T-cell (primary cell): Measurements from ENCODE around the gene PTCH1. TPM values are rescaled to one million over a fixed set of nuclear protein-coding genes. Genes with fewer than 3 reads are reported as not detected.

Experiments used
- ATAC-seq, 4 experiments: fragments of 200-7000 bp in 3 of 4; fragments of 150-1000 bp in 1 of 4; cut with Tn5 transposase; replicated peaks in 1 of 4; 1 replicate in 3 of 4; 2 replicates in 1 of 4; pipeline ENCODE4 v1.10.0; 2021; ENCODE audit warnings: moderate library complexity in 3 of 4, mild to moderate bottlenecking in 2 of 4, moderate number of reproducible peaks in 1 of 4
- CTCF ChIA-PET, 2 donors: fragments of 300-600 bp; sonication (Branson Sonifier 250); formaldehyde crosslinking; loops; one replicate each; lab custom pipeline; 2022; ENCODE audit warnings: antibody characterized with exemption in 2 of 2; lab: Charles Lee
- POLR2A ChIA-PET, 2 donors: fragments of 300-600 bp; sonication (Branson Sonifier 250); formaldehyde crosslinking; loops; one replicate each; lab custom pipeline; 2022; ENCODE audit warnings: antibody characterized with exemption in 2 of 2; lab: Charles Lee
- DNase-seq, 35 experiments: peaks; one replicate each; pipeline versions ENCODE4 v3.0.0 to v3.0.0-alpha.2; 2013 to 2023
- H3K27ac ChIP-seq: one replicate; pipeline ENCODE4 v1.5.1; 2013; ENCODE audit warnings: low read length
- H3K27me3 ChIP-seq, 2 experiments: replicated peaks in 1 of 2; 1 replicate in 1 of 2; 2 replicates in 1 of 2; pipeline versions ENCODE4 v1.6.1 to v1.7.0; 2013; ENCODE audit warnings: low read length in 1 of 2, mixed read lengths in 1 of 2; ENCODE audit not compliant: control insufficient read depth in 2 of 2, insufficient read depth in 2 of 2; ENCODE audit errors: extremely low read depth in 1 of 2
- H3K36me3 ChIP-seq, 2 donors: 1 replicate in 1 of 2; 2 replicates in 1 of 2; pipeline versions ENCODE4 v1.6.1 to v1.7.0; 2013; ENCODE audit warnings: low read length in 1 of 2; ENCODE audit not compliant: control insufficient read depth in 2 of 2, insufficient read depth in 1 of 2; ENCODE audit errors: extremely low read depth in 1 of 2
- H3K4me1 ChIP-seq, 2 experiments: 1 replicate in 1 of 2; 2 replicates in 1 of 2; pipeline versions ENCODE4 v1.6.1 to v1.7.0; 2013; ENCODE audit warnings: low read length in 2 of 2, mixed read lengths in 1 of 2; ENCODE audit not compliant: insufficient read depth in 2 of 2, control insufficient read depth in 1 of 2; ENCODE audit errors: extremely low read depth in 1 of 2
- H3K4me3 ChIP-seq, 2 donors: 1 replicate in 1 of 2; 2 replicates in 1 of 2; pipeline versions ENCODE4 v1.5.1 to v1.7.0; 2013; ENCODE audit warnings: mild to moderate bottlenecking in 2 of 2, low read length in 1 of 2, moderate library complexity in 1 of 2; ENCODE audit not compliant: control insufficient read depth in 1 of 2; ENCODE audit errors: extremely low read depth in 1 of 2
- H3K9me3 ChIP-seq: 2 replicates; pipeline ENCODE4 v1.7.0; 2013
- H3K27ac Mint-ChIP-seq, 2 donors: one replicate each; pipeline ENCODE4 v1.8.0; 2020 to 2021; ENCODE audit warnings: mild to moderate bottlenecking in 2 of 2, mixed read lengths in 2 of 2
- H3K27me3 Mint-ChIP-seq, 2 donors: one replicate each; pipeline ENCODE4 v1.8.0; 2021 to 2022; ENCODE audit warnings: mixed read lengths in 2 of 2
- H3K36me3 Mint-ChIP-seq: one replicate; pipeline ENCODE4 v1.8.0; 2021; ENCODE audit warnings: mixed read lengths
- H3K4me1 Mint-ChIP-seq, 3 donors: one replicate each; pipeline ENCODE4 v1.8.0; 2020 to 2022; ENCODE audit warnings: mixed read lengths in 3 of 3, mild to moderate bottlenecking in 1 of 3
- H3K4me3 Mint-ChIP-seq, 3 donors: one replicate each; pipeline ENCODE4 v1.8.0; 2020 to 2022; ENCODE audit warnings: mild to moderate bottlenecking in 3 of 3, mixed read lengths in 3 of 3, moderate library complexity in 3 of 3
- H3K9me3 Mint-ChIP-seq, 3 donors: one replicate each; pipeline ENCODE4 v1.8.0; 2020 to 2022; ENCODE audit warnings: mixed read lengths in 3 of 3
- WGBS: methylation state at CpG from one replicate; pipeline ENCODE4 v1.1.5; 2013; ENCODE audit warnings: missing lambda C conversion rate; ENCODE audit not compliant: insufficient coverage; 5-methylcytosine and 5-hydroxymethylcytosine counted together
- total RNA-seq, 35 experiments: library from RNA in 6 of 35; stranded (reverse) in 6 of 35; fragments of 120-200 nt in 1 of 35; gene quantifications; one replicate each; pipeline versions ENCODE4 v1.2.1 to v1.2.4 and lab custom pipeline; 2013 to 2026

The PTCH1 gene
- total RNA-seq, 5 donors from 2014 or later (not counting 1 experiment from before 2014, with no cell fraction given), result 23.4 to 35.5 (median 29.2) TPM

DNA sequence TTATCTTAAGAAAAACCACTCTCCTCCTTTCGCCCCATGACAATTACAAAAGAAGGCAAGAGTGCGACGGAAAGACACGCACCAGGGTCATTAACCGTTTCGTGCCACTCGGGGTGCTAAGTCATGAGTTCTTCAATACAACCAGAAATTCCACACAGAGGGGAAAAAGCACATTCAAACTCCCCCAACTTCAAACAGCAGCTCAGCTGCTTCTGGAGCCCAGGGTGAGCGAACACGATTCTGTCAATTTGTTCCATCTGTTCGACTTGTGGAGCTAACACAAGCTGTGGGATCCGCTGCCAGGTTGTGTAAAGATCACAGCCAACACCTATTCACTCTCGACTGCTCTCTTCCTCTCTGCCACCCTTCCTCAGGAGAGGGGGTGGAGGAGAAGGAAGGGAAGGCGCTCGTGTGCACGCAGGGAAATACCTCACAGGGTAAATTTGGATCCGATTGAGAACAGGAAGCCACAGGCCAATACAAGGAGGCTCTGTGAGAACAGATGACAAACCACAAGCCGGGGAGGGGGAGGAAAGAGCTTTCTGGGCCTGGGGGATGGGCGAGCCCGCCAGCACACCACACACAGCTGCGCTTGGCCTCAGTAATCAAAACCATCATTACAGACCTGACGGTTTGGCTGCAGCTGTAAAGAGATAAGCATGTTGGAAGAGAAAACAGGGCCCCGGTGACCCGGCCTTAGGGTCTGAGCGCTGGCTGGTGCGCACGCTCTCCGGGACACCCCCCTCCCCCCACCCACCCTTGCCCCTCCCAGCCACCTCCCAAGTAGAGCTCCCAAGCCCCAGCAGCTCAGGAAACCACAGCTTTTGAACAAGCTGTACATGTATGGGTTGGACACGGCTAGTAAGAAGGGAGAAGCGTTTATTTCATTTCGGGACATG, 54.3 kb downstream of the PTCH1 start:
- H3K9me3 Mint-ChIP-seq, result no peaks in the 10 kb centered on the region
- peak overlapping the region; percentile 25 to 49 for H3K4me3 ChIP-seq
- H3K27ac Mint-ChIP-seq, result peak overlapping the region; percentile 9 to 59
- ATAC-seq (peak; percentile 95 to 98 (median 98)), DNase-seq (peak; percentile 36 to 89 (median 83))
- H3K4me1 Mint-ChIP-seq, result peaks cover 34 to 41% (median 36%) of the 10 kb centered on the region in 3 donors
- ChIA-PET POLR2A (interaction anchor here in 1 of 2 donors (0.6 to 0.9 kb wide), 5 partner anchors 46 to 949 kb away, joined by 3 to 10 read pairs (median 4); no protein-coding TSS in a partner anchor), CTCF (interaction anchor here in 1 of 2 donors (0.6 to 1.0 kb wide), 3 partner anchors 210 to 755 kb away, joined by 3 to 8 read pairs (median 4); no protein-coding TSS in a partner anchor)
- H3K27me3 ChIP-seq, result peaks cover 0 to 3% of the 10 kb centered on the region in 2 experiments
- peaks cover 42% of the 10 kb centered on the region for H3K36me3 Mint-ChIP-seq
- peaks cover 3 to 4% of the 10 kb centered on the region in 2 donors for H3K27me3 Mint-ChIP-seq
- peaks cover 0 to 50% of the 10 kb centered on the region in 2 donors for H3K36me3 ChIP-seq
- no peaks in the 10 kb centered on the region for H3K9me3 ChIP-seq
- peak overlapping the region; percentile 68 to 72 (median 72) for H3K4me3 Mint-ChIP-seq
- no peak overlapping the region for H3K27ac ChIP-seq
- H3K4me1 ChIP-seq, result peaks cover 14 to 35% of the 10 kb centered on the region in 2 experiments
- WGBS, result 4% methylated on average over 9 of the region's 30 CpGs

DNA sequence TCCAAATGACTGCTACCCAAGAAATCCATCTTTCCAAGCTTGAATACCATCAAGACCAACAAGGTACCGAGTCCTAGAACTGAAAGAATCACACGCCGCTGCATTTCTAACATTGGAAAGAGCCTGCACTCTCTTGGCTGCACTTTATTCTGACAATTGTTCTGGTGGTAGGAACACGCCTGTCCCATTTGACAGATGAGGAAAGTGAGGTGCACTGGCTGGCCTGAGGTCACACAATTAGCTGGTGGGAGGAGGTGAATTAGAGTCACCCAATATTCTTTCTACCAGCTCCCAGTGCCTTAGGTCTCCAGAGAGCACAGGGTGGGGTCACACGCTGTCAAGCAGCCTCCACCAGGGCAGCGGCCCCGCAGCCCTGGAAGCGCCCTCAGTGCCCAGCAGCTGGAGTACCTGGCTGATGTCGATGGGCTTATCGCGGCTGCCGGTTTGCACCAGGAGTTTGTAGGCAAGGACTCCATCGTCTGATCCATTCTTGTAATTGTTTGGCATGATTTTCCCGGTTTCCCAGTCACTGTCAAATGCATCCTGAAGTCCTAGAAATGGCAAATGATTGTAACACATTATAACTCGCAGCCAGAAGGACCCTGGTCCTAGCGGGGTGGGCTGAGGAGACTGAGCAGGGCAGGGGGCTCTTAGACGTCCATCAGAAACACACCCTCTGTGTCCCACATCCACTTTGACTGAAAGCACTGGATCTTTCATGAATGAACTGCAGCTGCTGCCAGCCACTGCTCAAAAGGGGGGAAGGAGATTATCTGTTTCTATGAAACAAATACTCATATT, 55.1 kb downstream of the PTCH1 start:
- ATAC-seq (no peak), DNase-seq (no peak)
- WGBS, result 99% methylated on average over 9 of the region's 17 CpGs
- Histone ChIP-seq H3K36me3 (peaks cover 0 to 48% of the 10 kb centered on the region in 2 donors), H3K27me3 (peaks cover 0 to 3% of the 10 kb centered on the region in 2 experiments), H3K4me1 (peaks cover 14 to 35% of the 10 kb centered on the region in 2 experiments), H3K4me3 (peak overlapping the region; percentile 11 to 25), H3K9me3 (no peaks in the 10 kb centered on the region), H3K27ac (no peak overlapping the region)
- peaks cover 34 to 41% (median 36%) of the 10 kb centered on the region in 3 donors for H3K4me1 Mint-ChIP-seq
- no peaks in the 10 kb centered on the region for H3K9me3 Mint-ChIP-seq
- H3K36me3 Mint-ChIP-seq, result peaks cover 41% of the 10 kb centered on the region
- H3K27ac Mint-ChIP-seq, result no peak overlapping the region
- H3K27me3 Mint-ChIP-seq, result peaks cover 3 to 4% of the 10 kb centered on the region in 2 donors
- ChIA-PET POLR2A (no interaction called here), CTCF (no interaction called here)
- peak overlapping the region; percentile 68 to 72 (median 72) for H3K4me3 Mint-ChIP-seq

DNA sequence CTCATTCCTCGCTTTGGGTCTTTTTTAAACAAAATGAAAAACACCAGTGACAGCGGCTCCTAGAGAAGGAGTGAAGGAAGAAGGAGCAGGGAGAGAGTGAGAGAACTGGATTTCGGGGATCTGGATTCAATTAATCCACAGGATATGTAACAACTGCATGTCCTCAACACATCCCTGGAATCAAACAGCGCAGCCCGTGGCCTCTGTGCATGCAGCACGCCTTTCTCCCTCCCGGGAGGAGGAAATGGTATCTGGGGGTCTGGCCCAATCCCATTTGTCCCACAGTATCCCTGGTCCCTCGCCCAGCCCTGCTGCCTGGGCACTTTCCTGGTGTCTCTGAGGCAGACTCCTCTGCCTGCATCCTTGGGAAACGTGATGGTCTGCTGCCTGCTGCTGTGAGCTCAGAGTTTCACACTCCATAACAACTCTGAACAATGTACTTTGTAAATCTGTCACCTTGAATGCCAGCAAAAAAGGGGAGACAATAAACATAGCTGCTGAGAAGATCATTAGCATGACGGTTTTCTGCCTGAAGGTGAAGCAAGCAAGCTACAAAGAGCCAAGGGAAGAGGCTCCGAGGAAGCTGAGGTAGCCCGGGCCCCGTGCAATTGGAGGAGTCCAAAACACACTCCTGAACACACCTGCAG, 56.1 kb downstream of the PTCH1 start:
- ChIA-PET CTCF (no interaction called here), POLR2A (no interaction called here)
- Histone ChIP-seq H3K36me3 (peaks cover 0 to 56% of the 10 kb centered on the region in 2 donors), H3K4me3 (no peak overlapping the region), H3K27me3 (peaks cover 0 to 3% of the 10 kb centered on the region in 2 experiments), H3K9me3 (no peaks in the 10 kb centered on the region), H3K4me1 (peaks cover 14 to 35% of the 10 kb centered on the region in 2 experiments), H3K27ac (no peak overlapping the region)
- peak overlapping the region in 2 of 3 donors; percentile 28 to 38 for H3K4me3 Mint-ChIP-seq
- peaks cover 34 to 41% (median 36%) of the 10 kb centered on the region in 3 donors for H3K4me1 Mint-ChIP-seq
- WGBS, result 93% methylated on average over 8 of the region's 13 CpGs
- peaks cover 3 to 4% of the 10 kb centered on the region in 2 donors for H3K27me3 Mint-ChIP-seq
- no peak overlapping the region for H3K27ac Mint-ChIP-seq
- H3K9me3 Mint-ChIP-seq, result no peaks in the 10 kb centered on the region
- DNase-seq (no peak), ATAC-seq (no peak)
- peaks cover 49% of the 10 kb centered on the region for H3K36me3 Mint-ChIP-seq

DNA sequence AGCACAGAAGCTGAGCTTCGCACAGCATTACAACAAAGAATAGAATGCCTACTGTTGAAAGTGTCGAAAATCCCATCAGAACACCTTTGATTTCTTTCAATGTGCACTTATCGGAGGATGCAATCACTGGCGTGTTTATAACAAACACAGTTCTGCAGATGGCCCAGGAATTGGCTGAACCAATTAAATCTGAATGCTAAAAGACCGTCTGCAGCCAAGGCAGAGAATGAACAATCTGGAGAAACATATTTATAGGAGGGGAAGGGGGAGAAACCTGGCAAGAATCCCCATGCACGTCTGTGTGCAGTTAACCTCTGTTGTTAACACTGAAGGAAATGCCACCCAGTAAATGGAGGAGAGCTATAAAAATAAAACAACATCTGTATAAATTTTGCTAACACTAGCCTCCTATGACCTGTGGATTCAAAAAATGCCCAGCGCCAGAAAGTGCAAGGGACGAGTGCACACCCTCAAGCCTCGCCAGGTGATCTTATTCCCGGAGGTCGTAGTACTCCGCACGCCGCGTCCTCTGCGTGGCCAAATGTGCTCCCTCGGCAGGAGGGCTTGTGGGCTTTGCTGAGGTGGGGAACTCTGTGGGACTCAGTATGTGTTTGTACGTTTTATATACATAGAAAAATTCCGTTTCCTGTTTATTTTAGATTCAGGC, 56.8 kb downstream of the PTCH1 start:
- CTCF ChIA-PET, result no interaction called here
- Mint-ChIP-seq H3K4me3 (no peak overlapping the region), H3K27me3 (peaks cover 3 to 4% of the 10 kb centered on the region in 2 donors), H3K36me3 (peaks cover 51% of the 10 kb centered on the region), H3K4me1 (peaks cover 34 to 39% (median 34%) of the 10 kb centered on the region in 3 donors), H3K27ac (no peak overlapping the region), H3K9me3 (no peaks in the 10 kb centered on the region)
- DNase-seq (no peak), ATAC-seq (no peak)
- H3K4me3 ChIP-seq, result no peak overlapping the region
- peaks cover 0 to 58% of the 10 kb centered on the region in 2 donors for H3K36me3 ChIP-seq
- H3K27ac ChIP-seq, result no peak overlapping the region
- WGBS, result 88% methylated on average over 6 of the region's 19 CpGs
- H3K4me1 ChIP-seq, result peaks cover 14 to 35% of the 10 kb centered on the region in 2 experiments
- no peaks in the 10 kb centered on the region for H3K9me3 ChIP-seq
- H3K27me3 ChIP-seq, result peaks cover 0 to 3% of the 10 kb centered on the region in 2 experiments
- POLR2A ChIA-PET, result no interaction called here

DNA sequence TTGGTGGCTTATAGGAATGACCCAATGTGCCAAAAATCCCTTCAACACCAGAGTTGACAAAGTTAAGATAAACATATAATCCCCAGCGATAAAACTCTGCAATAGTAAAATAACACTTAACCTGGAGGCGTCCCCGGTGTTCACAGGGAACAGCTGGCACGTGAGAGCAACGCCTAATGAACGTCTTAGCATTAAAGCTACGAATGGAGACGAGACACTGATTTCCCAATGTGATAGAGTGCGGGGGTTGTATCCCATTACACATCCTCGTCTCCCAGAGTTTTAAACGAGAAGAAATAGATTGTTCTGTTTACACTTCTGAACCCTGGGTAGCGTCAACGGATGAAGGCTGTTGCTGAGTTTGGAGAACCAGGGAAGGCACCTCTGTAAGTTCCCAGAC, 57.6 kb downstream of the PTCH1 start:
- CTCF ChIA-PET, result no interaction called here
- peaks cover 14 to 35% of the 10 kb centered on the region in 2 experiments for H3K4me1 ChIP-seq
- POLR2A ChIA-PET, result no interaction called here
- H3K27ac ChIP-seq, result no peak overlapping the region
- peaks cover 30 to 35% (median 34%) of the 10 kb centered on the region in 3 donors for H3K4me1 Mint-ChIP-seq
- peaks cover 55% of the 10 kb centered on the region for H3K36me3 Mint-ChIP-seq
- DNase-seq (no peak), ATAC-seq (no peak)
- H3K27me3 ChIP-seq, result peaks cover 0 to 3% of the 10 kb centered on the region in 2 experiments
- H3K4me3 ChIP-seq, result no peak overlapping the region
- H3K36me3 ChIP-seq, result peaks cover 0 to 62% of the 10 kb centered on the region in 2 donors
- WGBS, result 97% methylated on average over 8 of the region's 13 CpGs
- no peak overlapping the region for H3K4me3 Mint-ChIP-seq
- no peaks in the 10 kb centered on the region for H3K9me3 ChIP-seq
- H3K27me3 Mint-ChIP-seq, result peaks cover 3 to 4% of the 10 kb centered on the region in 2 donors
- H3K9me3 Mint-ChIP-seq, result no peaks in the 10 kb centered on the region
- no peak overlapping the region for H3K27ac Mint-ChIP-seq
